Measurements from ENCODE around the gene ROCK1.

GRCh38 chr18:21051620-21052019 is 60.0 kb downstream of the ROCK1 start:
- TF ChIP-seq, protein P1, sequence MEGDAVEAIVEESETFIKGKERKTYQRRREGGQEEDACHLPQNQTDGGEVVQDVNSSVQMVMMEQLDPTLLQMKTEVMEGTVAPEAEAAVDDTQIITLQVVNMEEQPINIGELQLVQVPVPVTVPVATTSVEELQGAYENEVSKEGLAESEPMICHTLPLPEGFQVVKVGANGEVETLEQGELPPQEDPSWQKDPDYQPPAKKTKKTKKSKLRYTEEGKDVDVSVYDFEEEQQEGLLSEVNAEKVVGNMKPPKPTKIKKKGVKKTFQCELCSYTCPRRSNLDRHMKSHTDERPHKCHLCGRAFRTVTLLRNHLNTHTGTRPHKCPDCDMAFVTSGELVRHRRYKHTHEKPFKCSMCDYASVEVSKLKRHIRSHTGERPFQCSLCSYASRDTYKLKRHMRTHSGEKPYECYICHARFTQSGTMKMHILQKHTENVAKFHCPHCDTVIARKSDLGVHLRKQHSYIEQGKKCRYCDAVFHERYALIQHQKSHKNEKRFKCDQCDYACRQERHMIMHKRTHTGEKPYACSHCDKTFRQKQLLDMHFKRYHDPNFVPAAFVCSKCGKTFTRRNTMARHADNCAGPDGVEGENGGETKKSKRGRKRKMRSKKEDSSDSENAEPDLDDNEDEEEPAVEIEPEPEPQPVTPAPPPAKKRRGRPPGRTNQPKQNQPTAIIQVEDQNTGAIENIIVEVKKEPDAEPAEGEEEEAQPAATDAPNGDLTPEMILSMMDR (IDR thresholded peaks at IDR 0.05) = no peak
- TF ChIP-seq POLR2A (IDR thresholded peaks at IDR 0.05; ENCODE audit: low read depth) = no peak
- TF ChIP-seq EP300 (IDR thresholded peaks at IDR 0.05) = no peak
